ENCODE measurements around the gene SUPT16H.

DNA sequence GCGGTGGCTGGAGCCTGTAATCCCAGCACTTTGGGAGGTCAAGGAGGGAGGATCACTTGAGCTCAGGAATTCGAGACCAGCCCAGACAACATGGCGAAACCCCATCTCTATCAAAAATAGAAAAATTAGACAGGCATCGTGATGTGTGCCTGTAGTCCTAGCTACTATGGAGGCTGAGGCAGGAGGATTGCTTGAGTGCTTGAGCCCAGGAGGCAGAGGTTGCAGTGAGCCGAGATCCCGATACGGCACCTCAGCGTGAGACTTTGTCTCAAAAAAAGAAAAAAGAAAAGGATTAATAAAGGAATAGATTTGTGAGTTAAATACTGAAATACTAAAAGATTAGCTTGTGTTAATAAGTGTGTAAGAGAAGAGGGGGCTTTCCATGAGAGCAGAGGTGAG is 74.6 kb downstream of the SUPT16H start:
- TF ChIP-seq, protein P1, sequence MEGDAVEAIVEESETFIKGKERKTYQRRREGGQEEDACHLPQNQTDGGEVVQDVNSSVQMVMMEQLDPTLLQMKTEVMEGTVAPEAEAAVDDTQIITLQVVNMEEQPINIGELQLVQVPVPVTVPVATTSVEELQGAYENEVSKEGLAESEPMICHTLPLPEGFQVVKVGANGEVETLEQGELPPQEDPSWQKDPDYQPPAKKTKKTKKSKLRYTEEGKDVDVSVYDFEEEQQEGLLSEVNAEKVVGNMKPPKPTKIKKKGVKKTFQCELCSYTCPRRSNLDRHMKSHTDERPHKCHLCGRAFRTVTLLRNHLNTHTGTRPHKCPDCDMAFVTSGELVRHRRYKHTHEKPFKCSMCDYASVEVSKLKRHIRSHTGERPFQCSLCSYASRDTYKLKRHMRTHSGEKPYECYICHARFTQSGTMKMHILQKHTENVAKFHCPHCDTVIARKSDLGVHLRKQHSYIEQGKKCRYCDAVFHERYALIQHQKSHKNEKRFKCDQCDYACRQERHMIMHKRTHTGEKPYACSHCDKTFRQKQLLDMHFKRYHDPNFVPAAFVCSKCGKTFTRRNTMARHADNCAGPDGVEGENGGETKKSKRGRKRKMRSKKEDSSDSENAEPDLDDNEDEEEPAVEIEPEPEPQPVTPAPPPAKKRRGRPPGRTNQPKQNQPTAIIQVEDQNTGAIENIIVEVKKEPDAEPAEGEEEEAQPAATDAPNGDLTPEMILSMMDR (conservative IDR thresholded peaks at IDR 0.05; ENCODE audit: low read depth, low read length): no peak
- no peak for TF ChIP-seq EZH2 (IDR thresholded peaks at IDR 0.05; ENCODE audit: borderline replicate concordance, low read depth, low read length, poor library complexity, severe bottlenecking)

Data from A673 (cell line).